ENCODE measurements around the gene SLC23A2.

SLC23A2 gene

GRCh38 chr20:4957939-4958362, 43.4 kb downstream of the SLC23A2 start:
- Histone ChIP-seq H3K36me3 (ENCODE audit: low read depth) (no peaks in the 10 kb centered on the region), H3K4me1 (ENCODE audit: insufficient read depth, poor library complexity, severe bottlenecking) (peaks cover 9% of the 10 kb centered on the region), H3K27ac (ENCODE audit: poor library complexity, severe bottlenecking) (no peak overlapping the region), H3K4me3 (ENCODE audit: severe bottlenecking) (no peak overlapping the region), H3K27me3 (ENCODE audit: insufficient read depth, poor library complexity, severe bottlenecking) (no peaks in the 10 kb centered on the region), H3K9me3 (ENCODE audit: severe bottlenecking) (no peaks in the 10 kb centered on the region)
- DNase-seq (ENCODE audit: low spot score), result no peak
- ATAC-seq (ENCODE audit: low read depth), result no peak
- TF ChIP-seq, protein P1, sequence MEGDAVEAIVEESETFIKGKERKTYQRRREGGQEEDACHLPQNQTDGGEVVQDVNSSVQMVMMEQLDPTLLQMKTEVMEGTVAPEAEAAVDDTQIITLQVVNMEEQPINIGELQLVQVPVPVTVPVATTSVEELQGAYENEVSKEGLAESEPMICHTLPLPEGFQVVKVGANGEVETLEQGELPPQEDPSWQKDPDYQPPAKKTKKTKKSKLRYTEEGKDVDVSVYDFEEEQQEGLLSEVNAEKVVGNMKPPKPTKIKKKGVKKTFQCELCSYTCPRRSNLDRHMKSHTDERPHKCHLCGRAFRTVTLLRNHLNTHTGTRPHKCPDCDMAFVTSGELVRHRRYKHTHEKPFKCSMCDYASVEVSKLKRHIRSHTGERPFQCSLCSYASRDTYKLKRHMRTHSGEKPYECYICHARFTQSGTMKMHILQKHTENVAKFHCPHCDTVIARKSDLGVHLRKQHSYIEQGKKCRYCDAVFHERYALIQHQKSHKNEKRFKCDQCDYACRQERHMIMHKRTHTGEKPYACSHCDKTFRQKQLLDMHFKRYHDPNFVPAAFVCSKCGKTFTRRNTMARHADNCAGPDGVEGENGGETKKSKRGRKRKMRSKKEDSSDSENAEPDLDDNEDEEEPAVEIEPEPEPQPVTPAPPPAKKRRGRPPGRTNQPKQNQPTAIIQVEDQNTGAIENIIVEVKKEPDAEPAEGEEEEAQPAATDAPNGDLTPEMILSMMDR (IDR thresholded peaks at IDR 0.05; ENCODE audit: poor library complexity, severe bottlenecking), result no peak

DNA sequence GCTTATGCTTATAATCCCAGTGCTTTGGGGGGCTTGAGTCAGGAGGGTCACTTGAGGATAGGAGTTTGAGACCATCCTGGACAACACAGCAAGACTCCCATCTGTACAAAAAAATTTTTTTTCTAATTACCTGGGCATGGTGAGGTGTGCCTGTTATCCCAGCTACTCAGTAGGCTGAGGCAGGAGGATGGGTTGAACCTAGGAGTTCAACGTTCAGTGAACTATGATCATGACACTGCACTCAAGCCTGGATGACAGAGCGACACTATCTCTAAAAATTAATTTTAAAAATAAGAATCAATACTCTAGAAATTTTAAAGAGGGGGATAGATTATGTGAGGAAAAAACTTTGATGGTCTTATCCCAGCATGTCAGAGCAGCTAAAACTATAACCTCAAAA, 44.1 kb downstream of the SLC23A2 start:
- ATAC-seq (ENCODE audit: low read depth), result no peak

DNA sequence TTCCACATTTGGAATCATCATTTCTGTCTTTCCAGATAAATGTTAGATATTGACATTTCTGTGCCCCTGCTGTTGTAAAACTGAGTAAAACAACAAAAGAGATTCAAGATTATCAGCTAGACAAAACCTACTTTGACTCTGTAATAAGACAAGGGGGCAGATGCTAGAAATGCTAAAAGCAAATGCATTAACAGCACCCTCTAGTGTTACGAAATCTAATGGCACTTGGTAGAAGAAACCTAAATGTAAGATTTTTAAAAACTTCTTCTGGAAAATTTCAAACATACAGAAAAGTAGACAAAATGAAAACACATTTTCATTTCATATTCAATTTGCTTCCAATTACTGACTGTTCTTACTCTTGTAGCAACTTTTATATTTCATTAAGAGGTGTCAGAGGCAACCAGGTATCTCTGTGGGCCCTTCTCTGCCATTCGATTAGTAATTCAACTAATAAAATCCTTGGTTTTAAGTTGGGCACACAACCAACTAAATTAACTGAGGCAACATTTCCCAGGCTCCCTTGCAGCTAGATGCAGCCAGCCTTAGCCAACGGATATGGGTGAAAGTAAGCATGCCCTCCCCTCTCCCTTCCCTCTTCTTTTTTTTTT, 45.0 kb downstream of the SLC23A2 start:
- Histone ChIP-seq H3K27me3 (ENCODE audit: insufficient read depth, poor library complexity, severe bottlenecking) (no peaks in the 10 kb centered on the region), H3K9me3 (ENCODE audit: severe bottlenecking) (peaks cover 3% of the 10 kb centered on the region), H3K27ac (ENCODE audit: poor library complexity, severe bottlenecking) (no peak overlapping the region), H3K4me3 (ENCODE audit: severe bottlenecking) (no peak overlapping the region), H3K4me1 (ENCODE audit: insufficient read depth, poor library complexity, severe bottlenecking) (peaks cover 10% of the 10 kb centered on the region), H3K36me3 (ENCODE audit: low read depth) (peaks cover 5% of the 10 kb centered on the region; the same call in 1 of the 2 replicates)
- no peak for ATAC-seq (ENCODE audit: low read depth)
- TF ChIP-seq, protein P1 (IDR thresholded peaks at IDR 0.05; ENCODE audit: poor library complexity, severe bottlenecking), result peak; percentile 98
- no peak for DNase-seq (ENCODE audit: low spot score)

More for the DNA sequence above, 44.1 kb downstream of the SLC23A2 start:
- Histone ChIP-seq H3K9me3 (ENCODE audit: severe bottlenecking) (peaks cover 3% of the 10 kb centered on the region), H3K27me3 (ENCODE audit: insufficient read depth, poor library complexity, severe bottlenecking) (no peaks in the 10 kb centered on the region), H3K27ac (ENCODE audit: poor library complexity, severe bottlenecking) (no peak overlapping the region), H3K36me3 (ENCODE audit: low read depth) (peaks cover 5% of the 10 kb centered on the region; the same call in 1 of the 2 replicates), H3K4me1 (ENCODE audit: insufficient read depth, poor library complexity, severe bottlenecking) (peaks cover 9% of the 10 kb centered on the region), H3K4me3 (ENCODE audit: severe bottlenecking) (no peak overlapping the region)
- TF ChIP-seq, protein P1 (IDR thresholded peaks at IDR 0.05; ENCODE audit: poor library complexity, severe bottlenecking), result no peak
- DNase-seq (ENCODE audit: low spot score), result no peak

DNA sequence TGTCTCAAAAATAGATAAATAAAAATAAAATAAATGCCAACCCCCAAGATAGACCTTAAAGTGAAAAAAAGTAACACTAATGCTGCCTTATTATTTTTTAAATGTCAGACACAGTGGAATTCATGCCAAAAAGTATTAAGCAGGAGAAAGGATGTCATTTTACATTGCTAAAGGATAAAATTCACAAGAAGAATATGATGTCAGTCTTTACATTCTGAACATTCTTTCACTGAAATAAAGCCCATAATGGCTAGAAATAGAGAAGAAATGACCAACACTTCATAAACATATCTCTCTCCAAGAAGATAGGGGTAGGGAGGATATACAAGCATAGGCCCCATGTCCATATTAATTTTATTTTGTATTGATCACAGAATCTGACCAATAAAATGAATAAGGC, 47.4 kb downstream of the SLC23A2 start:
- no peak for DNase-seq (ENCODE audit: low spot score)
- ATAC-seq (ENCODE audit: low read depth), result no peak
- Histone ChIP-seq H3K9me3 (ENCODE audit: severe bottlenecking) (peaks cover 3% of the 10 kb centered on the region), H3K27me3 (ENCODE audit: insufficient read depth, poor library complexity, severe bottlenecking) (no peaks in the 10 kb centered on the region), H3K27ac (ENCODE audit: poor library complexity, severe bottlenecking) (no peak overlapping the region), H3K4me3 (ENCODE audit: severe bottlenecking) (no peak overlapping the region), H3K36me3 (ENCODE audit: low read depth) (peaks cover 5% of the 10 kb centered on the region; the same call in 1 of the 2 replicates), H3K4me1 (ENCODE audit: insufficient read depth, poor library complexity, severe bottlenecking) (peaks cover 12% of the 10 kb centered on the region)
- TF ChIP-seq, protein P1 (IDR thresholded peaks at IDR 0.05; ENCODE audit: poor library complexity, severe bottlenecking), result no peak

DNA sequence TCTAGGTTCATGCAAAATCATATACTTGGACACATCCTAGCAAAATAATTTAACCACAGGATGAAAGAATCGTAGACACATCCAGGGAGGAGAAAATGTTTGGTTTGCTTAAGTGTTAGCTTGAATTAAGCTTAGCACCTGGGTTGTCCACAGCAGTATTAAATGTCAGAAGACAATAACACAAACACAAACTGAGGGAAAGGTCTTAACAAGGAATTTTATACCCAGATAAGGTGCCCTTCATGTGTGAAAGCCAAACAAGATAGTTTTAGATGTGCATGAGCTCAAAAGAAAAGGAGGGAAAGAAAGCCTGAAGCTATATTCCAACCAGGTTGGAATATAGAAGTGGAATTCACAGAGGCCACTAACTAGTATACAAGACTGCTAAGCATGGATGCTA, 49.1 kb downstream of the SLC23A2 start:
- TF ChIP-seq, protein P1 (IDR thresholded peaks at IDR 0.05; ENCODE audit: poor library complexity, severe bottlenecking), result no peak
- DNase-seq (ENCODE audit: low spot score) (no peak), ATAC-seq (ENCODE audit: low read depth) (no peak)
- peaks cover 12% of the 10 kb centered on the region for H3K4me1 ChIP-seq (ENCODE audit: insufficient read depth, poor library complexity, severe bottlenecking)
- H3K9me3 ChIP-seq (ENCODE audit: severe bottlenecking), result peaks cover 3% of the 10 kb centered on the region
- H3K27me3 ChIP-seq (ENCODE audit: insufficient read depth, poor library complexity, severe bottlenecking), result no peaks in the 10 kb centered on the region
- peaks cover 5% of the 10 kb centered on the region; the same call in 1 of the 2 replicates for H3K36me3 ChIP-seq (ENCODE audit: low read depth)
- no peak overlapping the region for H3K27ac ChIP-seq (ENCODE audit: poor library complexity, severe bottlenecking)
- H3K4me3 ChIP-seq (ENCODE audit: severe bottlenecking), result no peak overlapping the region
